NCI-H128 (cell line): ENCODE measurements around the gene NAP1L4.
"Not testable (repeated sequence)": the region's sequence is repeated elsewhere in the genome, so short reads cannot be mapped to it uniquely, and the experiment has no call there.

Experiments
- DNase-seq: peaks from one replicate; lab custom pipeline; 2025; ENCODE audit not compliant: unreplicated experiment; lab: John Stamatoyannopoulos, UW

Gene NAP1L4

DNA sequence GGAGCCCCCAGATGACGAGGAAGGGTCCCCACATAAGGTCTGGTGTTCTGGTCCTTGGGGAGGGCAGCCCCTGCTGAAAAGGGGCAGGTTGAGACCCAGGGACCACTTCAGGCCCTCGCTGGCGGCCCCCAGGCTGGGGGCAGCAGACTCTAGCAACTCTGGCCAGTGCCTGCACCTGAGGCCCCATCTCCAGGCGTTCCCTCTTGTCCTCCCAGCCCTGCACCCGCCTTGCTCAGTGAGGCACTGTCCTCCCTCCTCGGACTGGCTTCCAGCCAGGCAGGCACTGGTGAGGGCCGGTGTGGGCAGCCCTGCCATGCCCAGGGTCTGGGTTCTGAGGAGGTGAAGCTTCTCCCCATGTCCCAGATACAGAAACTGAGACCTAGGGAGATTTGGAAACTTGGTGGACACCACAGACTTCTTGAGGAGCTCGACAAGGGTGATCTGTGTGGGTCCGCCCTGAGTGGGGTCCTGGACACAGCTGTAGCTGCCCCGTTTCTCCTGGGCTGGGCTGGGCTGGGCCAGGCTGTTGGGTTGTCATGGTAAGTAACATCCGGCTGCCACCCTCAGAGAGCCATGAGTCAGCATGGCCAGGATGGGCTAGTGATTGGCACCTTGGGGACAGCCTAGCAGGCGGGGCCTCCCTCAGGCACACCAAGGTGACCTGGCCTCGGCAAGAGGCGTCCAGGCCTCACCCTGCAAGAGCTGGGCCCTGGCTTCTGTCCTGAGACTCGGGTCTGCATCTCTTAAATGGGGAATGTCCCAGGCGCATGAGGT is 51.8 kb downstream of the NAP1L4 start:
- no peak for DNase-seq

- DNase-seq = not testable (repeated sequence)
Observed at GRCh38 chr11:2938458-2939418, 53.4 kb downstream of the NAP1L4 start.

- not testable (repeated sequence) for DNase-seq
Observed at GRCh38 chr11:2937641-2938457, 54.3 kb downstream of the NAP1L4 start.

DNA sequence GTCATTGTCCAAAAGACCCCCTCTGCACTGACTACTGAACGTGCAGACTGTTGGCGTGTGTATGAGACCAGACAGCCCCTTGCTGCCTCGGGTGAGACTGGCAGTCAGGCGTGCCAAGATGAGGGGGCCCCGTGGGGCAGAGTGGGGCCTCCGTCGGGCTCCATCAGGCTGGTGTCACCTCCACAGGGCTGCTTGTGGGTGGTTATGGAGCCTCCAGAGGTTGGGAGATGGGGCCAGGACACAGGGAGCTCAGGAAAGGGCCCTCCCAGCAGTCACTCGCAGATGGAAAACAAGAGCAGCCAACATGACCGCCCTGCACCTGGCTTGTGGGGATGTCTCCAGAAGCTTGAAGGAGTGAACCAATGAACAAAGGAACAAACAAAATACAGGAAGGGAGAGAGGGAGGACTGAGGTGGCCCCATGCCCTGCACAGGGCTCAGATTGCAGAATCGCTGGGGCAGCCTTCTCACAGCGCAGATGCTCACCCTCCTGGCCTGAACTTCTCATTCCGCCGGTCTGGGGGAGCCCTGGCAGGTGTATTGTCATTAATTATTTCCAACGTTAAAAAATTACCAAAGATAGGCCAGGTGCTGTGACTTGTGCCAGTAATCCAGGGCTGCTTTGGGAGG is 57.4 kb downstream of the NAP1L4 start:
- DNase-seq = no peak

GRCh38 chr11:2934021-2934550 is 58.0 kb downstream of the NAP1L4 start:
- DNase-seq = no peak

- no peak for DNase-seq
Observed at GRCh38 chr11:2933375-2934020, 58.6 kb downstream of the NAP1L4 start.

GRCh38 chr11:2932850-2933251 is 59.3 kb downstream of the NAP1L4 start:
- no peak for DNase-seq

DNA sequence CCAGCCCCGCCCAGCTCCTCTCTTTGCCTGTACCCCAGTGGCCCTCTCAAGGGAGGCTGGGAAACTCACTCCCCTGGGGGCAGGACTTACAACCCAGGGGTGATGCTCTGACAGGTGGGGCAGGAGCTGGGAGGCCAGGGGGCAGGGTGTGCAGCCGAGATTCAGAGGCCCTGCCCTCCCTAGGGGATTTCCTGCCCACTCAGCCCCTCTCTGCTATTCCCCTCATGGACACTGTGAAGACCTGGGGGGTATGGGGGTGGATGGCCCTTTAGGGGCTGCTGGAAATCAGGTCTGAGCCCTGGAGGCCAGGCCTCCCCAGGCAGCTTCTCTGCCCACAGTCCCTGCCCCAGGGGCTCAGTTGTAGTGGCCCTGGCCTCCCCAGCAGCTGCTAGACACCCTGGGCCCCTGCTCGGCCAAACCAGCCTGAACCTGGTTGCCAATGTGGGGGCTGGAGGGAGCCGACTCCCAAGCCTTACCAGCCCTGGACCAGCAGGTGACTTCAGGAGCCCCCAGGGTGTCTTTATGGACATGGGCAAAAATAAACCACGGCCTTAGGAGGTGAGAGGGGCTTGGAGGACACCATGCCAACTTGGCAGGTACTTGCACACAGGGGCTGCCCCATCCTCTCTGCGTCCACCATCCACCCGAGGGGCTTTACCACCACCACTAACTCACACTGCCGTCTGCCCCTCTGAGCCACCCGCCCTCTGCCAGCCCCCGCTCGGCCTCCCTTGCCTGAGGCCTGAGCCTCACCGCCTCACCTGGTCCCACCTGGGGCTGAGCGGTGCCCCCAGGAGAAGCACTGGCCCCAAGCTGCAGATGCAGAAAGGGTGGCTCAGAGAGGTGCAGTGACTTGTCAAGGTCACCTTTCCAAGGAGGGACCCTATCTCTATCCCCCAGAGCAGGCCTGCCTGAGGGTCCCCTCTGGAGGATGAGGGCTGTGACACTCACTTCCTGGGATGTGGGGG is 60.1 kb downstream of the NAP1L4 start:
- no peak for DNase-seq

- DNase-seq = no peak
Observed at GRCh38 chr11:2931420-2931746, 60.7 kb downstream of the NAP1L4 start.

DNA sequence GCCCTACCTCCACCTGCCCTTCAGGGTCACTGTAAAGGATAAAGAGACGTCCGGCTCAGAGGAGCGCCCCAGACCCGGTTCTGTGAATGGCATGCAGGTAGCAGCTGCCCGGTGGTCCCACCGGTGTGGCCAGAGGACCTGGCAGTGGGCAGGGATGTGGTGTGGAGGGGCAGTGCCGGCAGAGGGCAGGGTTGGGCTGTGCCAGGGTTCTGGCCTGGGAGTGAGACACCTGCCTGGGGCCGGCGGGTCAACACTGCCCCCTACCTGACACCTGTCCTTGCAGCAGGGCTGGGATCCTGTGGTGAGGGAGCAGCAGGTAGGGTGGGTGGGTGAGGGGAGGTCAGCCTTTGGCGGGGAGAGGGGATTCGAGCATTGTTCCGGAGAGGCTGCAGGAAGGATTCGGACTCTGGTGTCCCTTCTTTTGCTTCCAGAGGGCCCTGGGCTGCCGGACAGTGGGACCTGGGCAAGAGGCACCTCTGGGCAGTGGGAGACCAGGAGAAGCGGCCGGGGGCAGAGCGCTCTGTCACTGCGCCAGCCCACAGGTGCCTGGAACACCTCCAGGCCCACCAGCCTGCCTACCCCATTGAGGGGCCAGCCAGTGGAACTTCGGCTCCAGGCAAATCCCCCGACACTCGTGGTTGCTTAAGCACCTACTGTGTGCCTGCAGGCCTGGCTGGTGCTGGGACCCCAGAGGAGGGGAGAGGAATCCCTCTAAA is 61.3 kb downstream of the NAP1L4 start:
- no peak for DNase-seq

GRCh38 chr11:2929950-2930703 is 62.0 kb downstream of the NAP1L4 start:
- no peak for DNase-seq

DNA sequence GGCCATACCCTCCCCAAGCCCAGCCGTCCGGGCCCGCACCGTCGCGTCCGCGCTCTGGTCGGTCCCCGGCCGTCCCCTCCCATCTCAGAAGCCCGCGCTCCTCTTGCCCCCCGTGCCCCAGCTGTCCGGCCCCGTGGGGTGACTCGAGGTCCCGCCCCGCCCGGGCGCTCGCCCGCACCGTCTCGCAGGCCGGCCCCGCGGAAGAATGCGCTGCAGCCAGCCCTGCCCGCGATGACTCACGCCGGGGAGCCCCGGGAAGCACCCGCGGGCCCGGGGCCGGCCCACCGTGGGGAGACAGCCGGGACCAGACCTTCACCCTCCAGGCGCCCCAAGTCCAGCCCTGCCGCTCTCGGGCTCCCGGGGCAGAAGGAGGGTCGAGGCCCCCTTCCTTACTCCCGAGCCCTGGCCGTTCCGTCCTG is 62.6 kb downstream of the NAP1L4 start:
- DNase-seq = no peak

DNA sequence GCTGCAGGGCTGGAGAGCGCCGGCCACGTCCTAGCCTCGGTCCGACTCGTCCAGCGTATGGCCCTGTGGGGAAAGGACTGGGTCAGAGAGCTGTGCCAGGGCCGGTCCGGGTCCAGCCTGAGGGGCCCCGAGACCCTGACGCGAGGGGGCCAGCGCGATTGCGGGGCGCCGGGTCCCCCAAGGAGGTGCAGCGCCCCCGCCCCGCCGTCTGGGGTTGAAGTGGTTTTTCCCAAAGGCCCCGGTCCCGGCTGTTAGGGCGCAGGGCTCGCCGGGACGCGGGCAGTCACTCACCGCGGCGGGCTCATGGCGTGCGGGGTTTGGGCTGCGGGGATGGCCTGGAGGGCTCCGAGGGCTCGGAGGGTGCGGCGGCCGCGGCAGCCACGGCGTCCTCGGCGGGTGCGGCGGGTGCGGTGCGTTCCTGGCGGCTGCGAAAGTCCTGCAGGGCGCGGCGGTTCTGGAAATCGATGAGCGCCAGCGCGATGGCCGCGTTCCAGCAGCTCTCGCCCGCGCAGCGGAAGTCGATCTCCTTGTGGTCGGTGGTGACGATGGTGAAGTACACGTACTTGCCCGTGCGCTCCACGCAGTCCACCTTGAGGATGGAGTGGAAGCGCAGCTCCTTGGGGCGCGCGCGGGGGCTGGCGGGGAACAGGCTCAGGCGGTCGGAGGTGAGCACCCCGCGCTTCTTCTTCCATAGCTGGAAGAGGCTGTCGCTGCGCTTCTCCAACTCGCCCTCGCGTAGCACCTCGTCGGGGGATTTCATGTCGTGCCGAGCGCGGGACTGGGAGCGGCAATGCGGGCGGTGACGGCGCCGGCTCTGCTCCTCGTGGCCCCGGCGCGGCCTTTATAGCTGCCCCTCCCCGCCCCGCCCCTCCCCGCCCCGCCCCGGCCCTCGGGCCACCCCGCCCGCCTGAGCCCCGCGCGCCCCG is 63.3 kb downstream of the NAP1L4 start, which contains the start of gene PHLDA2:
Gene PHLDA2, minus strand, starts transcription at position 816 of the 926 bp plus-strand sequence. Its CDS starts 56 bp downstream, at position 760.
- DNase-seq = no peak

- no peak for DNase-seq
Observed at GRCh38 chr11:2927851-2928604, 64.1 kb downstream of the NAP1L4 start.

- DNase-seq = no peak
Observed at GRCh38 chr11:2927121-2927800, 64.9 kb downstream of the NAP1L4 start.
